ENCODE measurements around the gene LHFPL2.

DNA sequence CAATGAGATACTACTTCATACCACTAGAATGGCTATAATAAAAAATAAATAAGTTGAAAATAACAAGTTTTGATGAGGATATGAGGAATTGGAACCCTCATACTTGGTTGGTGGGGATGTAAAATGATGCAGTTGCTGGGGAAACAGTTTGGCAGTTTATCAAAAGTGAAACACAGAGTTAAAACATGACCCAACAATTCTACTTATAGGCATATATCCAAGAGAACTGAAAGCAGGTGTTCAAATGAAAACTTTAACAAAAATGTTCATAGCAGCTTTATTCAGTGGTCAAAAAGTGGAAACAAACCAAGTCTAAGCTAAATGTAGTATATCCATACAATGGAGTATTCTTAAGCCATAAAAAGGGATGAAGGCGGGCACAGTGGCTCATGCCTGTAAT, 13.1 kb upstream of the LHFPL2 start:
- TF ChIP-seq GATA3 (IDR thresholded peaks at IDR 0.05; ENCODE audit: low read depth, low read length) (no peak), GATA2 (IDR thresholded peaks at IDR 0.05; ENCODE audit: low read depth, low read length) (no peak)

All from SH-SY5Y (cell line).